Left lobe of liver (tissue), 2 donors: Measurements from ENCODE around the gene KCNT1. TPM values are rescaled to one million over a fixed set of nuclear protein-coding genes. Genes with fewer than 3 reads are reported as not detected.

Experiments used
- ATAC-seq: fragments of 200-7000 bp; cut with Tn5 transposase; one replicate; pipeline ENCODE4 v1.9.1; 2020; ENCODE audit warnings: mild to moderate bottlenecking, moderate library complexity
- DNase-seq: peaks from one replicate; pipeline ENCODE4 v3.0.0-alpha.2; 2020; ENCODE audit warnings: low spot score
- total RNA-seq: library from RNA; stranded (reverse); gene quantifications from one replicate; pipeline ENCODE4 v1.2.1, GENCODE V29; 2021
- donor health status: DM: no; HTN: no; CAD: no; lungs with moderate emphysema.
- donor health status: DM: no; HTN: yes; CAD: no.

The KCNT1 gene
- total RNA-seq, 1 donor from 2014 or later = not detected

DNA sequence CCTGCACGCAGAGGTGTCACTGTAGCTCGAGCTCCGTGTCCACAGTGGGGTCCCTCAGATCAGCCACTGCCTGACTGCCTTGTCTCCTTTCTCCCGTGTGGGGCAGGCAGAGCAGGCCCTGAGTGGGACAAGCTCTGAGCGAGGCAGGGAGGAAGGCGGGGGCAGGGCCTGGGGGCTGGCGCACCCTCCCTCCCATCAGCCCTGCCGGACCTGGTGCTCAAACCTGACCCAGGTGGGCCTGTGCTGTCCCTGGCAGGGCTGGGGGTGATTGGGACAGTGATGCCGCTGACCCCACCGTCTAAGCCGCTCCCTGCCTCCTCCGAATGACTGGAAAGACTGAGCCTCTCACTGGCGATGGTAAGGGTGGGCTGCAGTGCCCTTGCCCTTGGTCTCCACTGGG is 60.9 kb downstream of the KCNT1 start:
- no peak for DNase-seq

GRCh38 chr9:135763716-135764446 is 61.9 kb downstream of the KCNT1 start:
- no peak for ATAC-seq
- no peak for DNase-seq

More for the DNA sequence above, 60.9 kb downstream of the KCNT1 start:
- no peak for ATAC-seq

DNA sequence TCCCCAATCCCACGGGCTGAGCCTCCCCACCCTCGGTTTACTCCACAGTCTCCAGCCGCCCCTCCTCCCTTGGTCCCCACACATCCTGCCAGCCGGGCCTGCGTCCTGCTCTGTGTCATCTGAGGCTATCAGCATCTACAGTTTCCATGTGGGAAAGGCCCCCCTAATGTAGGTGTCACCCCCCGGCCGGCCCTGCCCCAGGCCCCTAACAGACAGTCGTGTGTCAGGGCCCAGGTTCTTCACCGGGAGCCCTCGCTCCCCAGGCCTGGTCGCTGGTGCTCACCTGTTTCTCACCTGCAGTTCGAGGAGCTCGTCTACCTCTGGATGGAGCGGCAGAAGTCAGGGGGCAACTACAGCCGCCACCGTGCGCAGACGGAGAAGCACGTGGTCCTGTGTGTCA is 62.7 kb downstream of the KCNT1 start:
- ATAC-seq (no peak), DNase-seq (no peak)

DNA sequence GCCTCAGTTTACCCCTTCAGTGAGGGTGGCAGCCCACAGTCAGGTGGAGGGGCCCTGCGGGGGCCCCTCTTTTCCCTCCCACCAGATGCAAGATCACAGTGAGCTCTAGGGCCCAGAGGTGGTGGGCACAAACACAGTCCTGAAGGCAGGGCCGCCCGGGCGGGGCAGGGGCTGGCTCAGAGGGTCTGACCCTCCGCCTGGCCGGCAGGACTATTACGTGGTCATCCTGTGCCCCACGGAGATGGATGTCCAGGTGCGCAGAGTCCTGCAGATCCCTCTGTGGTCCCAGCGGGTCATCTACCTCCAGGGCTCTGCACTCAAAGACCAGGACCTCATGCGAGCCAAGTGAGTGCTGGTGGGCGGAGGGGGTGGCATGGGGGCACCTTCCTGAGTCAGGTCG is 63.4 kb downstream of the KCNT1 start:
- no peak for DNase-seq
- ATAC-seq = no peak

DNA sequence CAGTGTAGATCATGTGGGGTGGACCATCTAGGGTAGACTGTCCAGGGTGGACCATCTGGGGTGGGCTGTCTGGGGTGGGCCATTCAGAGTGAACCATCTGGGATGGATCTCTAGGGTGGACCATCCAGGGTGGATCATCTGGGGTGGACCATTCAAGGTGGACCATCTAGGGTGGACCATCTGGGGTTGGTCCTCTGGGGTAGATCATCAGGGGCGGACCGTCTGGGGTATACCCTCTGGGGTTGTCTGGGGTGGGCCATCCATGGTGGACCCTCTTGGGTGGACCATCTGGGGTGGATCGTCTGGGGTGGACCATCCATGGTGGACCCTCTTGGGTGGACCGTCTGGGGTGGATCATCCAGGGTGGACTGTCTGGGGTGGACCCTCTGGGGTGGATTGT is 64.3 kb downstream of the KCNT1 start:
- ATAC-seq = no peak
- no peak for DNase-seq

- DNase-seq (no peak), ATAC-seq (no peak)
Measured at GRCh38 chr9:135766707-135767106, 64.7 kb downstream of the KCNT1 start.

- ATAC-seq (no peak), DNase-seq (no peak)
Measured at GRCh38 chr9:135768516-135769218, 66.7 kb downstream of the KCNT1 start.

GRCh38 chr9:135769489-135770202 is 67.7 kb downstream of the KCNT1 start:
- no peak for ATAC-seq

DNA sequence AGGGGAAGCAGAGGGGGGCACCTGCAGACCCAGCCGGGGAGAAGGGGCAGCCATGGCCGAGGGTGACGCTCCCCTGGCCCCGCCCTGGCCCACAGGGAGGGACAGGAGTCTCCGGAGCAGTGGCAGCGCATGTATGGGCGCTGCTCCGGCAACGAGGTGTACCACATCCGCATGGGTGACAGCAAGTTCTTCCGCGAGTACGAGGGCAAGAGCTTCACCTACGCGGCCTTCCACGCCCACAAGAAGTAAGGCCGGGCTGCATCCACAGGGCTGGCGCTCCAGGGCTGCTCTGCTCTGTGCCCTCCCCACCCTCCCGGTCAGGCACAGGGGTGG is 68.2 kb downstream of the KCNT1 start:
- DNase-seq (no peak), ATAC-seq (no peak)

More at GRCh38 chr9:135769489-135770202, 67.7 kb downstream of the KCNT1 start:
- DNase-seq = no peak

DNA sequence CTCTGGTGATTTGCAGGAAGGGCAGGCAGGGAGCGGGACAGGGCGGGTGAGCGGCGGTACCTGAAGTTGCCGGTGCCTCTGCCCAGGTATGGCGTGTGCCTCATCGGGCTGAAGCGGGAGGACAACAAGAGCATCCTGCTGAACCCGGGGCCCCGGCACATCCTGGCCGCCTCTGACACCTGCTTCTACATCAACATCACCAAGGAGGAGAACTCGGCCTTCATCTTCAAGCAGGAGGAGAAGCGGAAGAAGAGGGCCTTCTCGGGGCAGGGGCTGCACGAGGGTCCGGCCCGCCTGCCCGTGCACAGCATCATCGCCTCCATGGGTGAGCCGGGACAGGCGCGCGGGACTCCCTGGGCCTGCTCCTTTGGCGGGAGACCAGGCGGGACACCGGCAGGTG is 68.8 kb downstream of the KCNT1 start:
- no peak for DNase-seq
- ATAC-seq = no peak

GRCh38 chr9:135771401-135772051 is 69.5 kb downstream of the KCNT1 start:
- DNase-seq = no peak
- ATAC-seq = no peak

DNA sequence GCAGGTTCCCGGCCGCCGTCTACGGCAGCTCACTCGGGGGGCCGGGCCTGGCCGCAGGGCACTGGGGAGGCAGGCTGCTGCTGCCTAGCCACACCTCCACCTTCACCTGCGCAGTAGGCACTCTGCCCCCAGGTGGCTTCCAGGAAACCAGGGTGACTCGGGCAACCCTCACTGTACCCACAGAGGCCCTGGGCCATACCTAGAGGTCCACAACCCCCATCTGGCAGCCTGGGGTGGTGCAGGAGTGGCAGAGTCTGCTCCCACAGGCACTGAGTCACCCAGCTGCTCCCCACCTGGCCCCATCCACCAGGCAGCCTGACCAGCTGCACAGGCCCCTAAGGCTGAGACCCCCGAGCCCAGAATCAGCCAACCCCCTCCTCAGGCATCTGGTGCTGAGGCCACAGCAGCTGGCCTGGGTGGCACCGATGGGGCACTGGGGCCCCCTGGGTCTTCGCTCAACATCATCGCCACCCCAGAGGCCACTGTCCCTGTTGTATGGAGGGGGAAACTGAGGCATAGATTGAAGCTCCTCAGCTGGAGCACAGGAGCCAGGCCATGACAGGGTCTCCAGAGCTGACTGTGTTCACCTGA is 70.2 kb downstream of the KCNT1 start:
- DNase-seq (no peak), ATAC-seq (no peak)

DNA sequence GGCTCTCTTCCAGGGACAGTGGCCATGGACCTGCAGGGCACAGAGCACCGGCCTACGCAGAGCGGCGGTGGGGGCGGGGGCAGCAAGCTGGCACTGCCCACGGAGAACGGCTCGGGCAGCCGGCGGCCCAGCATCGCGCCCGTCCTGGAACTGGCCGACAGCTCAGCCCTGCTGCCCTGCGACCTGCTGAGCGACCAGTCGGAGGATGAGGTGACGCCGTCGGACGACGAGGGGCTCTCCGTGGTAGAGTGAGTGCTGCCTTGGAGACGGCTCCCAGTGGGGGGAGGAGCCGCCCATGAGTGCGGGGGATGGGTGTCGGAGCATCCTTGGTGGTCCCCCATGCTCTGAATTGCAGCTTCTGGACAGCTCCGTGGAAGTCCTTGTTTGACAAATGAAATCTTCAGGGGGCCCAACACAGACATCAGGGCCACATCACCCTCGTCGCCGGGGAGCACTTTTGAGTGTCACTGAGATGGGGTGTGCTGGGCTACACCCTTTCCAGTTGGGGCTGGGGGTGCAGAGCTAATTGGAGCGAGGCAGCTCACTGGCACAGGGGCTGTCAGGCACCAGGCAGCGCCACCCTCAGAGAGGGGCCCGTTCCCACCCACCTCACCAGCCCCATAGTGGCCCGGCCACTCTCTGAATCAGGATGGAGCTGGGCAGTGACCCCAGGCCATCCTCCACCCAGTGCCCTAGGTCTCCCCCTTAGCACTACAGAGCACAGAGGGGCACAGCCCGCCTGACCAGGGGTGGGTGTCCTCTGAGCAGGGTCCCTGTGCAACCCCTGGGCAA is 70.9 kb downstream of the KCNT1 start:
- ATAC-seq (no peak), DNase-seq (no peak)

GRCh38 chr9:135773530-135774238 is 71.7 kb downstream of the KCNT1 start:
- no peak for DNase-seq

DNA sequence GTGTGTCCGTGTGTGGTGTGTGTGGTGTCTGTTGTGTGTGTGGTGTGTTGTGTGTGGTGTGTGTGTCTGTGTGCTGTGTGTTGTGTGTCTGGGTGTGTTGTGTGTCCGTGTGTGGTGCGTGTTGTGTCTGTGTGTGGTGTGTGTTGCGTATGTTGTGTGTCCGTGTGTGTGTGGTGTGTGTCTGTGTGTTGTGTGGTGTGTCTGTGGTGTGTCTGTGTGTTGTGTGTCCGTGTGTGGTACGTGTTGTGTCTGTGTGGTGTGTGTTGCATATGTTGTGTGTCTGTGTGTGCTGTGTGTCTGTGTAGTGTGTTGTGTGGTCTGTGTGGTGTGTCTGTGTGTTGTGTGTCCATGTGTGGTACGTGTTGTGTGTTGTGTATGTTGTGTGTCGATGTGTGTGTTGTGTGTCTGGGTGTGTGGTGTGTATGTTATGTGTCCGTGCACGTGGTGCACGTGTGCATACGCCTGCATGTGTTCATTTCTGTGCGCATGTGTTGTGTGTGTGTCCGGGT is 72.3 kb downstream of the KCNT1 start:
- ATAC-seq (no peak), DNase-seq (no peak)

More at GRCh38 chr9:135773530-135774238, 71.7 kb downstream of the KCNT1 start:
- no peak for ATAC-seq

- no peak for DNase-seq
- peak; percentile 29 for ATAC-seq
Measured at GRCh38 chr9:135774794-135775525, 73.0 kb downstream of the KCNT1 start.

- DNase-seq = no peak
- ATAC-seq = no peak
Measured at GRCh38 chr9:135775911-135776310, 73.9 kb downstream of the KCNT1 start.

GRCh38 chr9:135776893-135777622 is 75.1 kb downstream of the KCNT1 start:
- DNase-seq = no peak
- ATAC-seq = no peak
